Effector CD4-positive, alpha-beta T cell (primary cell): ENCODE measurements around the gene BDKRB2. TPM values are rescaled to one million over a fixed set of nuclear protein-coding genes. Genes with fewer than 3 reads are reported as not detected.

Experiments used
- DNase-seq: peaks from one replicate; pipeline ENCODE4 v3.0.0-alpha.2; 2020
- total RNA-seq: gene quantifications from one replicate; lab custom pipeline; 2026; lab: John Stamatoyannopoulos, UW

The BDKRB2 gene
- not detected for total RNA-seq

DNA sequence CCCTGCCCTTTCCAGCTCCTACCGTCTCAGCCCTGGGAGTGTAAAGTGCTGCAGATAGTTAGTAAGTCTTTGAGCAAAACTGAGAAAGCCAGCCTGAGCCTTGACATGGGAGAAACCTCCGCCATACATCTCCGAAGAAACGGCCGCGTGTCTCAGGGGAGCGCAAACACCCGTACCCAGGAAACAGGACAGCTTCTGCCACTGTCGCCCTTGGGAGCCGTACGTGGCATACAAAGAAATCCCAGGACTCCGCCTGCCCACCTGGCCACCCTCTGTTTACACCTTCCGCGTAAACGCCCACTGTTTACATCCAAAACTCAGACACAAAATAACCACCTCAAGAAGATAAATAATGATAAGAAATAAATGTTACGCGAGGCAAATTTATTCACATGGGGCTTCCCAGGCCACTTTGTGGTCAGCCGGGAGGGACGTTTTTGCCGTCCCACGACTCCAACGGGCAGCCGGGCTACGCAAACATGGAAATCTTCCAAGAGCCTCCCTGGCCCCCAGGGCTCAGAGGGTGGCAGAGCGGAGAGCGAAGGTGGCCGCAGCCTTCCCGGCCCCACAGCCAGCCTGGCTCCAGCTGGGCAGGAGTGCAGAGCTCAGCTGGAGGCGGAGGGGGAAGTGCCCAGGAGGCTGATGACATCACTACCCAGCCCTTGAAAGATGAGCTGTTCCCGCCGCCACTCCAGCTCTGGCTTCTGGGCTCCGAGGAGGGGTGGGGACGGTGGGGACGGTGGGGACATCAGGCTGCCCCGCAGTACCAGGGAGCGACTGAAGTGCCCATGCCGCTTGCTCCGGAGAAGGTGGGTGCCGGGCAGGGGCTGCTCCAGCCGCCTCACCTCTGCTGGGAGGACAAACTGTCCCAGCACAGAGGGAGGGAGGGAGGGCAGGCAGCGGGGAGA lies at the start of gene BDKRB2:
BDKRB2 (plus strand) TSS at position 689 of the 908 bp plus-strand sequence. CDS start 32,269 bp downstream, outside the sequence.
- no peak for DNase-seq

DNA sequence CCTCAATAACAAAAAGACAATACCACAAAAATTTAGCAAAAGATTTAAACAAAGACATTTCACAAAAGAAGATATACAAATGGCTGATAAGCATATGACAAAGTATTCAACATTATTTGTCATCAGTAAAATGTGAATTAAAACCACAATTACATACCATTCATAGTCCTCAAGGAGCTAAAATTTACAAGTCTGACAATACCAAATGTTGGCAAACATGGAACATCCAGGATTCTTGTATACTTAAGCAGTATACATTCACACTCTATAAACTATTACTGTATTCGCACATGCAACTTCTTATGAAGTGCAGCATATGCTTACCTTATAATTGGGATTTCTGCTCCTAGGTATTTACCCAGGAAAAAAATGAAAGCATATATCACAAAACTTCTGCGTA lies 49.7 kb upstream of the BDKRB2 start:
- no peak for DNase-seq

DNA sequence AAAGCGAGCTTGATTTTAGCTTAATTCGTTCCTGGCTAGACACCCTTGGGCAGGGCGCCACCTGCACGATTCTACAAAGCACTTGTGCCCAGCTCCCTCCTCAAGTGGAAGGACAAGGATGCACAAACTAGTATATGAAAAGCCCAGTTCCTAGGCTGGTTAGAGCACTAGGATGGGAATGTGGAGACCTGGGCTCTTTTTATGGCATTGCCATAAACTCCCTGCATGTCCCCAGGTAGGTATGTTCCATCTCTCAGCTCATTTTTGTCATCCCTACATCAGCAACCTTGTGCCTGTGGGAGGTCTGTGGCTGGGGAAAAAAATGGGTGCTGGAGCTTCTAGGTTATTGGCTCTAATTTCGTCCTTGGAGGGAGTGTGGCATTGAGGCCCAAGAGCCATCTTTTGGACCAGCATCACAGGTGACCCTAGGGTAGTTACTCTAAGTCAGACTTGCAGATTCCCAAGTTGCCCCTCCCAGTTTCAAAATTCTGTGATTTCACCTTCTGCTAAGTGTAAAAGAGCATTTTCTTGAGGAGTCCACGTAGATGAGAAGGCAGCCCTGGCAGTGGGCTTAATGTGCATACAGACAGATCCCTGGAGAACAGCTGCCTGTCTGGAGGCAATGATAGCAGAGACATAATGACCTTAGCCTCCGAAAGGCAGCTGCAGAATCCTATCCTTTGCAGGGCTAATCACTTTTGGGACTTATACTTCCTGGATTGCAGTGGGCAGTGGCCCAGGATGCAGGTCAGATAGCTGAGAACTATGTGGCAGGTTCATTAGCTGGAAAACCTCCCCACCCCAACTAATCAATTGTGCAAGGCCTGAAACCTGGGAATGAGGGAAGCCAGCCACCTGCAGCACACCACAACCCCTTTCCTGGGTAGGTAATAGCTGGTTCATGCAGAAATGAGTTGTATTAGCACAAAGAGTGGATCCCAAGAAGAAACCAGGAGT lies 47.6 kb upstream of the BDKRB2 start:
- no peak for DNase-seq

DNA sequence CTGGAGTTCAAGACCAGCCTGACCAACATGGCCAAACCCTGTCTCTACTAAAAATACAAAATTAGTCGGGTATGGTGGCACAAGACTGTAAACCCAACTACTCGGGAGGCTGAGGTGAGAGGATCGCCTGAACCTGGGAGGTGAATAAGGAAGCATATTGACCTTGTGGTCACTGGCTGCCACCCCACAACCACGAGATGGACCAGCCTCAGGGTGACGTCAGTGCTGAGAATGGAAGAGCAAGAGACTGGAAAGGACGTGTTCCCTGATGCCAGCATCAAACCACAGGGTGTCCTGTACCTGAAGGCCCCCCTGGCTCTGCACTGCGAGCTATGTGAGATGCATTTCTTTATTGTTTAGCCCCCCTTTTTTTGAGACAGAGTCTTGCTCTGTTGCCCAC lies 45.9 kb upstream of the BDKRB2 start:
- no peak for DNase-seq

DNA sequence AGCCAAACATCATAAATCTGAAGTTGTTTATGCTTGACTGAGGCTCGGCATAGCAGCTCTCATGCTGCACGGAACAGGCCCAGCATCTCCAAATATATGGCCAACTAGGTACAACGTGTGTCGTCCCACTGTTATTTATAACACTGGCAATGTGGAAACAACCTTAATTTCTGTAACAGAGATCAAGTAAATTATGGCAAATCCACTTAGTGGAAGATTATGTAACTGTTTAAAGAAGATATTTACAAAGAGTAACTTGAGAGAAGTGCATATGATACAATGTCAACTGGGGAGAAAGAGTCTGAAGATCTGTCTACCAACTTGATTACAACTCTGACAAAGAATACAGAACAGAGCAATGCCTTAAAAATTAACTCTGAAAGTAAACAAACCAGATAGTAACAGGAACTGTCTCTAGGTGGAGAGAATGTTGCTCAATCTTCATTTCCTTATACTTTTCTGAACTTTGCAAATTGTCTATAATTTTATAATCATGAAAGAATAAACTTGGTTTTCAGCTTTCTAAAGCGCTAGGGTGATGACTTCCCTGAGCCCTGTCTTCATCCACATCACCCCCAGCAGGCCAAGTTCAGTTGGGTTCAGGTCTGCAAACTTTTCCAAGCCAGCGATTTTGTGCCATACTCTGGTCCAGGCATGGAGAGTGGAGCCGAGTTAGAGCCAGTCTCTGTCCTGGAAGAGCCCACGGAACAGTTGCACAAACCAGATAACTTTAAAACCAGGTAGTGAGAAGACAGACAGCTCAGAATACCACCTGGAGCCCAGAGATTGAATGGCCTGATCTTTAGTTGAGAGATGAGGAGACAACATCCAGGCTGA lies 44.3 kb upstream of the BDKRB2 start:
- no peak for DNase-seq

DNA sequence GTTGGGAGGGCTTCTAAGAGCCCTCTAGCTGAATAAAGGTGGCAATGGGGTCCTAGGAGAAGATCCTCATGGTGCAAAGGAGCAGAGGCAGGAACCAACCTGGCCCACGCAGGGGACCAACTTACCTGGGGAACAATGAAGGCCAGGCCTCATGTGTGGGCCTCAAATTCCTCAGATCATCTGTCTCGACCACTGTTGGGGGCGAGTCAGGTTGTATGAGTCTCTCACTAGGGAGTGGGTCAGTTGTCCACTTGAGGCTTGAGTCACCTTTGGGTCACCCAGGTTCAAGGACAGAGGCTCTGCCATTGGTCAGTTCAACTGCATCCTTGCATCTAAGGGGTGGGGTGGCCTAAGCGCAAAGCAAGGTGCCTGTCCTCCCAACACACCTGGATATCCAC lies 43.7 kb upstream of the BDKRB2 start:
- no peak for DNase-seq

DNA sequence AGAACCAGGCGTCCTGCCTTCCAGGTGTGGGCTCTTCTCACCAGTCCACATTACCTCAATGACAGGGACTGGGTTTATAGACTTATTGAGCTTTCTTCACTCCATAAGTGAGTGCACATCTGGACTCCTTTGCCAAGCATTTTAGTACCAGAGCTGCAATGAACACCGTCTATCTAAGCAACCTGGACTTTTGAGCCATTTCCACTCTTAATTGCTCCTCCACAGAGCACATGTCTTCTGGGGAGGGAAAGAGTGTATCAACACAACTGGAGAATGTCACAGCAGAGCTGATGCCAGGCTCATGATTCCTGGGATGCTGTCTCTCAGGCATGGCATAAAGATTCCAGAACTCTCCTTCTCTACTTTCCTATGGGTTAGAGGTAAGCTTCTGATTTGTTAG lies 43.0 kb upstream of the BDKRB2 start:
- no peak for DNase-seq

DNA sequence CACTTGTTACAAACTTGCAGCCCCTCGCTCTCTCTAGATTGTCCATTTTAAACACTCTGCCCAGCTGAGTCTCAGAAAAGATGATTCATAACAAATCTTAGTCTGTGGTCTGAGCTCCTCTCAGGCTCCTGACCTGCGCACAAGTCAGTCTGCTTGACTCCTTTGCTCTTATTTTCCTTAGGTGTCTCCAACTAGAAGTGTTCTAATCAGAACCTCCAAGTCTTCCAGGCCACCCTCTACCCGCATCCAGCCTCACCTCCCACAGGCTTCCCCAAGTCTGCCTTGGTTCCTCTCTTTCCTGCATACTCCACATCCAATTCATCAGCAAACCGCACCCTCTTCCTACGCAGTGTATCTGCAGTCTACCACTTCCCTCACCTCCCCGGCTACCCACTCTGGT lies 42.4 kb upstream of the BDKRB2 start:
- DNase-seq = no peak

DNA sequence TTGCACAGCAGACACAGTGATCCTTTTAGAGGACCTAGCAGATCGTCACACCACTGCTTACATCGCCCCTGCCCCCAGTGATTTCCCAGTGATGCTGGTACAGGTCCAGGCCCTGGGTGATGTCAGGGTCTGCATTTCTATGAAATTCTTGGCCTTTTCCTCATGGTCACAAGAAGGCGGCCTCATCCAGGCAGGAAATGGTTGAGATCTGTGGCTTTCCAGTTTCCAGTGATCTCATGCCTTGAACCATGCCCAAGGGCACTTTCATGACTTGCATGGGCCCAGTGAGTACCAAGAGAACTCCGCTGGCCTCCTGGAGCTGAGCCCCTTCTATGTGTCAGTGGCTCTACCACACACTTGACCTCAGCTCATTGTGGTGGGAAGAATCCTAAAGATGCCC lies 41.9 kb upstream of the BDKRB2 start:
- no peak for DNase-seq

DNA sequence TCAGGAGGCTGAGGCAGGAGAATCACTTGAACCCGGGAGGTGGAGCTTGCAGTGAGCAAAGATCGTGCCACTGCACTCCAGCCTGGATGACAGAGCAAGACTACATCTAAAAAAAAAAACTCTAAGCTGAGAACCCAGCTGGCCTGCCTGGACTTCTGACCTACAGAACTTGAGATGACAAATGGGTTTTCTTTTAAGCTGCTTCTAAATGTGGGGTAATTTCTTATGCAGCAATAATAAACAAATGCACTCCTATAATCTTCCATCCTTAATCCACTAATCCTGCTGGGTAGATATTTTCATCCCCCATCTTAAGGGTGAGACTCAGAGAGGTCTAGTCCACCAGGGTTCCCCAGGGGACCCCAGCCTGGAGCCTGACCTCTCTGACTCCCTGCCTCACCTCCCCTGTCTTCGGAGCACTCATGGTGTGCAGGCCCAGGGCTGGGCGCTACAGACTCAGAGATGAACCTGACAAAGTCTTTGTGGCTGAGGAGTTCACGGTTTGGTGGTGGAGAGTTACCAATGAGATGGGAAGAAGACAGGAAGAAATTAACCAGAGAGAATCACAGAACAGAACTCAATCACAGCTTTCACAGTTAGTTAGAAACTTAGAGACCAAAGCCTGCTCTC lies 39.7 kb upstream of the BDKRB2 start:
- no peak for DNase-seq

DNA sequence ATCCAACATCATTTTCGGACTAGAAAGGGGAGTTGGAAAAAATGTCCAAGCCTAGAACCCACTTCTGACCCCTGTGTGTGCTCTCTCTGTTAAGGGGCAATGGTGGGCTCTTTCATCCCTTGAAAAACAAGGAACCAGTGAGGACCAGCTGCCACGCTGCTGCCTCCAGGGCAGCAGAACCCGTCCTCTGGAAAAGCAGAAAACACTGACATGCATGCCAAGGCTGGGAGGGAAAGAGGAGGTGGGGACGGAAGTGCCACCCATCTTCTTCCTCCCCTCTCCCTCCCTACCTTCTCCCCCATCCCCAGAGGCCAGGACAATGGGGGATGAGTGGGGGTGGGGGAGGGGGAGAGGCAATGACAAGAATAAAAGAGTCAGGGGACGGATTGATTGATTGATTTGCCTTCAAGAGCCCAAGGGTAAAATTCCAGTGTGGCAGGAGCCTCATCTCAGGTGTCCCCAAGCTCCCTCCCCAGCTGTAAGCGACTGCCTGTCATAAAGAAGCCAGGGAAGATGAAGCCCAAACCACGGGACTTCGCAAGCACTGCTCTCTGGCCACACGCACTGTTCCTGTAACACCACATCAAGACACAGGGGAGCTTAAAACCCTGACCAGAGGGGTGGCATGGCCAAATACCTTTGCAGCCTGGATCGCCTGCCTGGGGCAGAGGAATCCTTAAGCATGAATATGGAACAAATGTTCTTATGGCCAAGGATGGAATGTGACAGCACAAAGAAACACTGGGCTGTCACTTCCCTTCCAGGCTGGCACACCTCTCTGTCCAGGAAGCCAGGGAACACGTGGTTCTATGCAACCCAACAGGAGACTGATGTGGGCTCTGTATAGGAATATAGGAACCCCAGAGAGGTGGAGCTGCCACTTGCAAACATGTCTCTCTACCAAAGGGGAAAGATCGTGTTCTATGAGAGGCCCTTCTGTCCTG lies 38.9 kb upstream of the BDKRB2 start:
- DNase-seq = no peak

DNA sequence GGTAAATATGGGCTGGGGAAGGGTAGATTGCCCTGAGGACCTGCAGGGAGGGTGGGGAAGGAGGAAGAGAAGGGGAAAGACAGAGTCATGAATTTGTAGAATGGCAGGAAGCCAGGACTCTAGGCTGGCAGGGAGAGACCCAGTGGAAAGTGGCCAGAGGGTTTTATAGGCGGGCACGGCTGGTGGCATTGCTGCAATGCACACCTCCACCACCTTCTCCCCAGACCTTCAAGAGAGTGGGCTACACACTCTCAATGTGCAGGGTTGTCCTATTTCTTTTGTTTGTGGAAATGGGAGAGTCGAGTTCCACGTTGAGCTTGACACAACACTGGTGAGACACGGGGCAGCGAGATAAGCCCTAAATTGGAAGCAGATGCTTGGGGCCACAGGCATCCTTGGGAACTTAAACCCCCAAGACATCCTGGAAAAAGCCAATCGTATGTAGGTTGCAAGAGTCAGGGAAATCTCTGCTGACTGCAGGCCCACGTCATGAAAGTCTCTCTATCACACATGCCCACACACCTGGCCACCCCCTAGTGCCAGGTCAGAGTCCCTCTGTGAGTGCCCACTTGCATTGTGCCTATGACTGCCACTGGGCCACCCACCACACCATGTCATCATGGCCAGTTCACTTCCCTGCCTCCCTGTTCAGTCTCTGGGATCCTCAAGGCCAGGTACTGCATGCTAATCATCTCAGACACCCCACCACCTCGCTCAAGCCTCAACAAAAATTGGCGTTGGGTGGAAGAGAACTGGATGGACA lies 38.0 kb upstream of the BDKRB2 start:
- DNase-seq = no peak

DNA sequence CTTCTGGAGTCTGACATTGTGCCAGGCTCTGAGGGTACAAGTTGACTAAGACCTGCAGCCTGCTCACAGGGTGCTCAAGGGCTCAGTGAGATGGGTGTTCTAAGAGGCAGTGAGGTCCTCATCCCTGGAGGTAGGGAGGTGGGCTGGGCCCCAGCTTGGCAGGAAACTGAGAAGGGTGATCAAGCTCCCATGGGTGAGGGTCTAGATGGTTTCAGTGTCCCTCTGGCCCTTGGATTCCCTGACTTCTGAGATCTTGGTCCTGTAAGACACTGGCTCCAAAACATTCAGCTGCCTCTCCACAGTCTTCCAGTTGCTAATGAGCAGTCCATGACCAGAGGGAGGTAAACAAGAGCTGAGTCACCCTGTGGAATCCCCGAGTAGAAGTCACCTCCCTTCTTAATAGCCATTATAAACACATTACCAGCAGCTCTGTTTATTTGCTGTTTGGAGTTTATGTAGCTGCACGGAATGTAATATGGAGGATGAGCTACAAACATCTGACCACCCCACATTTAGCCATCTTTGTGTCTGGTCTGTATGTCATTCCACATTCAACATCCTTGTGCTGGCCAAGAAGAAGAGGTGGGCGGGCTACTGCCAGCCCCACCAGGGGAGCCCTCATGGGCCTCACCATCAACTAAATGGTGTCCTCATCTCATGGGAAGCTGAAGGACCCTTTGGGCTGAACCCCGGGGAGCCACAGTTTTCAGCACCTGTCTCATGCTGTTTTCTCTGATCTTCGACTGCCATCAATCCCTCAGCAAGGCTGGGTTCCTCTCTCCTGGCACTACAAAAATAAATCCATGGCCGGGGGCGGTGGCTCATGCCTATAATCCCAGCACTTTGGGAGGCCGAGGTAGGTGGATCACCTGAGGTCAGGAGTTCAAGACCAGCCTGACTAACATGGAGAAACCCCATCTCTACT lies 37.2 kb upstream of the BDKRB2 start:
- no peak for DNase-seq

DNA sequence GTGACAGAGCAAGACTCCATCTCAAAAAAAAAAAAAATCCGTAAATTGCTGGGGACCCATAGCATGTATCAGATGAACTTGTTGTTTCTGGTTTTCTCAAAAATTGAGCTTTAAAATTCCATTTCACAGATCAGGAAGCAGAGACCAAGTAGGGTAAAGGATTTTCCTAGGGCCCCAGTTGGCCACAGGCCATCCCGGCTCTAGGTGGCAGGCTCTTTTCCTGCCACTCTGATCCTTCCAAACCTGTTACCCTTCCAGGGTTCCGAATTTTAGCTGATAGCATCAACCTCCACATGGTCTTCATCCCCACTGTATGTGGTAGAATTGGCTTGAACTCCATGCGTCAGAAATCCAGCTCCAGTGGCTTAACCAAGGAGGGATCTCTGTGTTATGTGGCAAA lies 36.1 kb upstream of the BDKRB2 start:
- DNase-seq = no peak

DNA sequence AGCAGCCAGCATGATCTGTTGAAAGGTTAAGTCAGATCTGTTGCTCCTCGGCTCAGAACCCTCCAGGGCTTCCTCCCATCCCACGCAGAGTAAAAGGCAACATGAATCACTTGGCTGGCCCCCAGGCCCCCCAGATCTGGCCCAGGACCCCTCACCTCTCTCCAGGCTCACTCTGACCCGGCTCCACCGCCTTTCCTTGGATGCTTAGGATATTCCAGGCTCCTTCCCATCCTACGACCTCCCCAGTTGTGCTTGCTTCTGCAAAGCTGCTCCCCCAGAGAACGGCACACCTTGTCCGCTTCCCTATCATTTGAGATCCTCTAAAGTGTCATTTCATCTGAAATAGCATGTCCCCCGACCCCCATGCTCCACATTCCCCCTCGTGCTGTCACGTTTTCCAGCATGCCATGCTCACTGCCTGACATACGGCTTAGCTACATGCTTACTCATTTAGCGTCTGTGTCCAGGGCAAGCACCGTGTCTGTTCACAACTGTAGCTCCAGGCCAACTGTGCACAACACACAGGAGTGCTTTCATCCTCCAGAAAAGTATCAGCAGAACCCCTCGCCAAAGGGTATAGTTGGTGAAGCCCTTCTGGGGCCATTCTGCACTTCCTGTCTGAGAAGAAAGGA lies 33.6 kb upstream of the BDKRB2 start:
- no peak for DNase-seq

DNA sequence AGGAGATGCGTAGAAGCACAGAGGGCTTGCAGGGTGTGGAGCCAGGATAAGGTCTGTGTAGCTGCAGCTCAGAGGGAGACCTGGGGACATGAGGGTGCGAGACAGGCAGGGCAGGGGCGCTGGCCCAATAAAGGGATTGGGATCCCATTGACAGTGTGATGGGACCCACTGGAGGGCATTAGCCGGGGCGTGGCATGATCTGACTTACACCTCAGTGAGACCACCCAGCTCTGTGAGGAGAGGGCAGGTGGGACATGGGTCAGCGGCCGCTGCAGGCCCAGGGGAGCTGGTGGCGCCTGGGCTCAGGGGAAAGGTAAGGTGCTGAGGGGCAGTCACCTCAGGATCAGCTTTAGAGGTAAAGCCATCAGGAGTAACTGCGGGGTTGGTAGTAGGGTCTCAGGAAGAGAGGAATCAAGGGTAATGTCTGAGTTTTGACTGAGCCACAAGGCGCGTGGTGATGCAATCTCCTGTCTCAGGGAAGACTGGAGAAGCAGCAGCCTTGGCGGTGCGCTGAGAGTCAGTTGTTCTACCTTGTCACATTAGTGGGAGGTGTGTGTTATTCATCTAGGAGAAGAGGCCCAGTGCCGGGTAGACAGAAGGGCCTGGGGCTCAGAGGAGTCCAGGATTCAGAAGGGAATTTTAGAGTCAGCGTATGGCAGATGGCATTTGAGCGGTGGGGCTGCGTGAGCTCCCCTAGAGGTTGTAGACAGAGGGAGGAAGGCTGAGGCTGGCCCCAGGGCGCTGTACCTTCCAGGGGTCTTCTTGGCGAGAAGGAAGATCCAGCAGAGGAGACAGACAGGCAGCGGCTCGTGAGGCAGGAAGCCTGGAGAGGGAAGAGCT lies 30.8 kb upstream of the BDKRB2 start:
- DNase-seq = no peak

DNA sequence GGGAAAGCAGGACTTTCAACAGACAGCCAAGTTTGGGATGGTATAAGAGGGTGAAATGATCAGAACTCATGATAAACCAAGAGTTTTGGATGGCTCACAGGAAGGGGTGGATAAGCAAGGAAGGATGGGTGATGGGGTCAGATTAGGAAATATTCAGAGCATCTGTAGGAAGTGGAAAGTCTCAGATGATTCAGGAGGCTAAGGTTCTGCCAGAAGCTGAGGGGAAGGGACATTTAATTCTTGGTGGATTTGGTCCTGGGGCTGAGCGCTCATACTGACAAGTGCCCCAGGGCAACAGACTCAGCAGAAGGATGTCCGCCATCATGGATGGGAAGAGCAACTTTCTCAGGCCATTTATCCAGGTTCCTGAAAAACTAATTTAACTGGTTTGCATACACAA lies 28.4 kb upstream of the BDKRB2 start:
- no peak for DNase-seq

DNA sequence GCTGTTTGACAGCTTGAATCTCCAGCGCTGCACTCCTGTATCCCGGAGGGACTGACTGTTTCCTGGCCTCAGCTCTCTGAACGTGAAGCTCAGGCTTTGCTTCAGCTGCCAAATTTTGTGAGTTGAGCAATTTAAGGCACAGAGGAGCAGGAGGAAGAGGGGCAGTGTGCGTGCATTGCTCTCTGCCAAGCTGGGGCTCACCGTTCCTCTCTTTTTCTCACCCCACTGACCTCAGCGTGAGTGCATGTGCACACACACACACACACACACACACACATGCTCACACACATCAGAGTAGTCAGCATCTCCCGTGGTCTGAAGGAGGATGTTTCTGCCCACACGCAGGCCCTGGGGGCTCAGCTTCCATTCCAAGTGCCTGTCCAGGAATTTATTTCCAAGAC lies 27.8 kb upstream of the BDKRB2 start:
- DNase-seq = no peak
